ENCODE data around the gene ZNF687.

- TF ChIP-seq ZNF565 (CRISPR knock-in tag; conservative IDR thresholded peaks at IDR 0.05; ENCODE audit: low read depth) (no peak), ZC3H10 (CRISPR knock-in tag; IDR thresholded peaks at IDR 0.05) (no peak), ARNTL (CRISPR knock-in tag; IDR thresholded peaks at IDR 0.05; ENCODE audit: borderline replicate concordance, low read depth) (no peak), SNAI2 (CRISPR knock-in tag; IDR thresholded peaks at IDR 0.05) (no peak), ZFP30 (CRISPR knock-in tag; IDR thresholded peaks at IDR 0.05) (no peak), ISL1 (CRISPR knock-in tag; IDR thresholded peaks at IDR 0.05) (no peak), ESRRG (CRISPR knock-in tag; IDR thresholded peaks at IDR 0.05) (no peak), RARB (CRISPR knock-in tag; IDR thresholded peaks at IDR 0.05) (no peak), GLIS3 (CRISPR knock-in tag; IDR thresholded peaks at IDR 0.05) (no peak), PATZ1 (CRISPR knock-in tag; IDR thresholded peaks at IDR 0.05; ENCODE audit: borderline replicate concordance) (no peak), ZNF70 (CRISPR knock-in tag; IDR thresholded peaks at IDR 0.05) (no peak), POU6F1 (CRISPR knock-in tag; IDR thresholded peaks at IDR 0.05; ENCODE audit: borderline replicate concordance, low read depth) (no peak), CREB5 (CRISPR knock-in tag; IDR thresholded peaks at IDR 0.05; ENCODE audit: low read depth) (no peak), PPARA (CRISPR knock-in tag; IDR thresholded peaks at IDR 0.05; ENCODE audit: borderline replicate concordance) (no peak)
Observed at GRCh38 chr1:151259351-151259750, 22.7 kb upstream of the ZNF687 start.
